Karpas-422 (cell line): ENCODE data around the gene VEZT. TPM values are rescaled to one million over a fixed set of nuclear protein-coding genes. Genes with fewer than 3 reads are reported as not detected.
A peak's percentile ranks its signal among the peaks of the same experiment; 100 is the strongest.
"Not testable (repeated sequence)": the region's sequence is repeated elsewhere in the genome, so short reads cannot be mapped to it uniquely, and the experiment has no call there.

Experiments used
- DNase-seq: peaks from one replicate; pipeline ENCODE4 v3.0.0-alpha.2; 2015
- H2AFZ ChIP-seq: fragments of 200-600 bp; sonication (generic); 2 replicates; pipeline ENCODE4 v1.6.1; 2014; ENCODE audit warnings: antibody characterized with exemption, low read length, mixed read lengths
- H3K27ac ChIP-seq: fragments of 200-600 bp; sonication (generic); 2 replicates; pipeline ENCODE4 v1.5.1; 2014; ENCODE audit warnings: mild to moderate bottlenecking, low read length, moderate library complexity
- H3K27me3 ChIP-seq: fragments of 200-600 bp; sonication (generic); 2 replicates; pipeline ENCODE4 v1.6.1; 2014; ENCODE audit warnings: low read length, mixed read lengths
- H3K36me3 ChIP-seq: fragments of 200-600 bp; sonication (generic); 2 replicates; pipeline ENCODE4 v1.6.1; 2014; ENCODE audit warnings: low read length, mixed read lengths; ENCODE audit not compliant: insufficient read depth
- H3K4me1 ChIP-seq: fragments of 200-600 bp; sonication (generic); 2 replicates; pipeline ENCODE4 v1.6.1; 2014; ENCODE audit warnings: mild to moderate bottlenecking, low read length, mixed read lengths
- H3K4me2 ChIP-seq: fragments of 200-600 bp; sonication (generic); 2 replicates; pipeline ENCODE4 v1.6.1; 2014; ENCODE audit warnings: low read length, low read depth, mild to moderate bottlenecking; ENCODE audit not compliant: poor library complexity, severe bottlenecking
- H3K4me3 ChIP-seq: fragments of 200-600 bp; sonication (generic); 2 replicates; pipeline ENCODE4 v1.5.1; 2014; ENCODE audit warnings: mild to moderate bottlenecking, antibody characterized with exemption, low read length, mixed read lengths
- H3K79me2 ChIP-seq: fragments of 200-600 bp; sonication (generic); 2 replicates; pipeline ENCODE4 v1.6.1; 2014; ENCODE audit warnings: mild to moderate bottlenecking, low read length, mixed read lengths
- H3K9ac ChIP-seq: fragments of 200-600 bp; sonication (generic); 2 replicates; pipeline ENCODE4 v1.6.0; 2014; ENCODE audit warnings: low read length
- H3K9me2 ChIP-seq: fragments of 200-600 bp; sonication (generic), shearing (Covaris generic); replicated peaks from 2 replicates; pipeline ENCODE4 v1.6.0; 2014; ENCODE audit warnings: mild to moderate bottlenecking, low read length, moderate library complexity; ENCODE audit not compliant: insufficient read depth
- H3K9me3 ChIP-seq: fragments of 300-700, 200-600 bp; sonication (generic); 2 replicates; pipeline ENCODE4 v1.6.1; 2014; ENCODE audit warnings: low read length, mixed read lengths
- H4K20me1 ChIP-seq: fragments of 200-600 bp; sonication (generic); 2 replicates; pipeline ENCODE4 v1.6.1; 2014; ENCODE audit warnings: mild to moderate bottlenecking, antibody characterized with exemption, low read length, low read depth; ENCODE audit not compliant: insufficient read depth
- total RNA-seq: library from RNA; depleted of rRNA; stranded (reverse); fragments of >200 nt; shearing (Covaris generic); gene quantifications from 2 replicates; pipeline ENCODE4 v1.2.3, GENCODE V29; 2014; ENCODE audit warnings: low replicate concordance

VEZT gene
- total RNA-seq, 1 experiment from 2014 or later: 169 TPM

DNA sequence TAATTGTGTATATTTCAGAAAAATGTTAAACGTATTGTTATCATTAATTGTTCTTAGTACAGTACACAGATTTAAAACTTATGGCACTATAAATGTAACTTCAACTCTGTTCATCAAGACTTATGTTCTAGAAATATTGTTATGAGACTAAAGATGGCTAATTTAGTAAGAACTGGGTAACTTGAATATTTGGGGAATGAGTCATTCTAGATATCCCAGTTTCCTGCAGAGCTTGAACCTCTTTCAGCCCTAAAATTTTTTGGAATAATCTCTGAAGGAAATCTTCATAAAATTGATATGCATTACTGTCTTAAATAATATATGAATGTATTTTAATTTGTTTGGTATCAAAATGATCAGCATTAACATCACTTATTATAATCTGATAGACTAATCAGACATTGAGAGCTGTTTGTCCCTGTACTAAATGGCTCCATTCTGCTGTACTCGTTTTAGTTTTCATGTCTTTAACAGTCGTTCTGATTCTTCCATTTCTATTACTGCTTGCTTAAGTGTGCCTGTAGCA is 87.1 kb downstream of the VEZT start:
- Histone ChIP-seq H3K4me2 (no peak overlapping the region), H3K4me1 (no peaks in the 10 kb centered on the region)
- no peak for DNase-seq

DNA sequence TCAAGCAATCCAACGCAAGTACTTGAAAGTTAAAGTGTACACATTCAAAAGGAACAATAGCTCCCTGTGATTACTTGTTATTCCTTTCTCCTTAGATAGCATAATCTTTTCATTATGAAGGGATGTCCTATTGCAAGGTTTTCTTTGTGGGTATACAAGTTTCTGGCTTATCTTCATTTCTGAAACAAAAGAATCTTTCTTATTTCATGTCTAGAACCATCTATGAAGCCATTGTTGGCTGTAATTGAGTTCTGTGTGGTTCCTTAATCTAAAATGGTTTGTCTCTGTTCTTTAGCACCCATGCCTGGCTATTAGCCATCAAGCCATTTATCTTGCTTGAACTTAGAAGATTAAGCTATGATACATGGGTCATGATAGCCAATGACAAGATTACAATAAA is 95.0 kb downstream of the VEZT start:
- Histone ChIP-seq H3K36me3 (peaks cover 25% of the 10 kb centered on the region; the same call in 1 of the 2 replicates), H3K9me3 (no peaks in the 10 kb centered on the region), H2AFZ (no peak overlapping the region), H3K27me3 (no peaks in the 10 kb centered on the region), H3K9me2 (no peaks in the 10 kb centered on the region), H3K9ac (no peak overlapping the region), H3K79me2 (no peaks in the 10 kb centered on the region), H4K20me1 (no peaks in the 10 kb centered on the region), H3K4me2 (no peak overlapping the region), H3K4me1 (no peaks in the 10 kb centered on the region), H3K4me3 (no peak overlapping the region), H3K27ac (0 out of 2 replicates have a peak overlapping the region, but pooled peaks have one; percentile 10)
- no peak for DNase-seq

More for the DNA sequence above, 87.1 kb downstream of the VEZT start:
- peaks cover 78% of the 10 kb centered on the region for H3K36me3 ChIP-seq
- H3K79me2 ChIP-seq: peaks cover 13% of the 10 kb centered on the region; the same call in 1 of the 2 replicates
- no peak overlapping the region for H3K4me3 ChIP-seq
- no peak overlapping the region for H3K9ac ChIP-seq
- no peaks in the 10 kb centered on the region for H3K27me3 ChIP-seq
- no peaks in the 10 kb centered on the region for H4K20me1 ChIP-seq
- H3K9me3 ChIP-seq: no peaks in the 10 kb centered on the region
- H2AFZ ChIP-seq: no peak overlapping the region
- no peak overlapping the region for H3K27ac ChIP-seq
- no peaks in the 10 kb centered on the region for H3K9me2 ChIP-seq

DNA sequence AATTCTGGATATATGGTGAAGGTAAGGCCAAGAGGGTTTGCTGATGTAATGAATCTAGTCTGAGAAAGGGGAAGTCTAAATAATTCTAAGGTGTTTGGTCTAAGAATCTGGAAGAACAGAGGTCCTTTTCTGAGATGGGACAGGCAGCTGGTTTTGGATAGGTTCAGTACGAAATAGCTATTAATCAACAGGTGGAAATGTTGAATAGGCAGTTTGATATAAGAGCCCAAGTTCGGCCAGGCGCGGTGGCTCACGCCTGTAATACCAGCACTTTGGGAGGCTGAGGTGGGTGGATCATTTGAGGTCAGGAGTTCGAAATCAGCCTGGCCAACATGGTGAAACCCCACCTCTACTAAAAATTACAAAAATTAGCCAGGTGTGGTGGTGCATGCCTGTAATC is 97.1 kb downstream of the VEZT start:
- H3K36me3 ChIP-seq, H3K9me3 ChIP-seq, H3K9ac ChIP-seq, H2AFZ ChIP-seq, H4K20me1 ChIP-seq, H3K79me2 ChIP-seq, H3K4me2 ChIP-seq, H3K9me2 ChIP-seq, H3K4me1 ChIP-seq, H3K27ac ChIP-seq, H3K27me3 ChIP-seq, H3K4me3 ChIP-seq, DNase-seq: not testable (repeated sequence)

DNA sequence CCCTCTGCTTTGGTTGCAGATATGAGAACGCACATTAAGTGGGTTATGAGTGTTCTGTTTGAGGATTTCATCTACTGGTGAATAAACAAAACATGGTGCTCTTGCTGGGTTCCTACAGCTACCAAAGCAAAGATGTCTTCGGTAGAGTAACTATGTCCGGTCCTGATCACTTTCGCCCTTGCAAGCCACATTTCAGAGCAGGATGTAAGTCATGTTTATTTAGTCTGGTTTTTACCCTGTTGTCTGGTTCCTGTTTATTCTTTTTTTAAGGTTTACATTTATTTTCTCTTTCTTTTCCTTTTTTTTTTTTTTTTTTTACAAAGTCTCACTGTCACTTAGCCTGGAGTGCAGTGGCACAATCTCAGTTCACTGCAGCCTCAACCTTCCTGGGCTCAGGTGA is 99.2 kb downstream of the VEZT start:
- no peak for DNase-seq
- Histone ChIP-seq H3K9ac (no peak overlapping the region), H3K4me3 (no peak overlapping the region), H3K9me2 (no peaks in the 10 kb centered on the region), H3K79me2 (no peaks in the 10 kb centered on the region), H3K9me3 (no peaks in the 10 kb centered on the region), H3K27me3 (no peaks in the 10 kb centered on the region), H3K27ac (no peak overlapping the region), H3K4me2 (no peak overlapping the region), H2AFZ (no peak overlapping the region), H4K20me1 (no peaks in the 10 kb centered on the region), H3K36me3 (no peaks in the 10 kb centered on the region), H3K4me1 (peaks cover 4% of the 10 kb centered on the region)

DNA sequence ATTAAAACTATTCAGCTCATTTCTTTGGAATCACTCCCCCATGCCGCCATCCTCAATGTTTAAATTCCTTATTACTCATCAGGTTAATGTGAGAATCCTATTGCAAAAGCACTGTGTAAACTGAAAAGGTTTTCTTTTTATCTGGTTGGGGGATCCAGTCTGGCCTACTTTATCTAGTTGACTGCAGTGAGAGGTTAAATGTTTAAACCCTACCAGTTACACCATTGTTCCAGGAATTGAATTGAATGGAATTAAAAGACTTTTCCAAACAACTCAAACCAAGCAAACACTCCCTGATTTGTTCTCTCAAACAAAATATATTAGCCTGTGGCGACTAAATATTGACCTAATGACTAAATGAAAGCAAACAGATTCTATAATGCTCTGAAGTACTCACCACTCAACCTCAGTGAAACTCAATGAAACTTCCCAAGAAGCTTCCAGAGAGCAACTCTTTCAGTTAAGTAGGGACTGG is 100.5 kb downstream of the VEZT start:
- Histone ChIP-seq H3K9me2 (no peaks in the 10 kb centered on the region), H3K9ac (no peak overlapping the region), H3K79me2 (no peaks in the 10 kb centered on the region), H2AFZ (no peak overlapping the region), H3K27ac (no peak overlapping the region), H4K20me1 (no peaks in the 10 kb centered on the region), H3K4me1 (peaks cover 10% of the 10 kb centered on the region), H3K27me3 (no peaks in the 10 kb centered on the region), H3K4me2 (no peak overlapping the region), H3K9me3 (no peaks in the 10 kb centered on the region), H3K4me3 (no peak overlapping the region), H3K36me3 (no peaks in the 10 kb centered on the region)
- DNase-seq: no peak

DNA sequence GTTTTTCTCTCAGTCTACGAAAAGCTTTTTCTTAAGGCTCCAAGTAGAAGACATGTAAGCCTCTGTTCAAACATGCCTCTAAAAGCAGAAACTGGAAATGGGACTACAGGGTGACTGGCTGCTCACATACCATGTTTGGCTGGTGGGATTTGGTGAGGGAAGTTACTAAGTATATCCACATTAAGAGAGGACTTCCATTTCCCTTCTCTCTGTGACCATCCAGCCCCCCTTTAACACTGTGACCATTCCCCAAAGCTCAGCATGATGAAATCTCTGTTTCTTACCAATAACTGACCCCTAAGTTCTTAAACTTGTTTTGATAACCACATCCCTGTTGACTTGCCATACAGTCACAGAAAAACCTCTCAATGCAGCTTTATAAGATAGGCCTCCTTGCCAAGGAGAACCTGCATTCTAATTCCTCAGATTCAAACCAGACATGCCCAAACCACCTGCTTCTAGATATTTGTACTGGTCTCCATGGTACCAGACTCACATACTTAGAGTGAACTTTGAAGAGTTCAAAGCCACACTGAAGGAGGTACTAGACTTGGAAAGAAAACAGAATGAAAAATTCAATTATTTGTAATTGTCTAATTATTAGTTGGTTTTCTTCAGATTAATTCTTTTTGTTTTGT is 102.2 kb downstream of the VEZT start:
- Histone ChIP-seq H3K36me3 (no peaks in the 10 kb centered on the region), H3K4me1 (peaks cover 10% of the 10 kb centered on the region), H3K9ac (no peak overlapping the region), H3K9me3 (no peaks in the 10 kb centered on the region), H3K79me2 (no peaks in the 10 kb centered on the region), H3K27me3 (no peaks in the 10 kb centered on the region), H3K9me2 (no peaks in the 10 kb centered on the region), H2AFZ (no peak overlapping the region), H3K27ac (no peak overlapping the region), H3K4me2 (no peak overlapping the region), H4K20me1 (no peaks in the 10 kb centered on the region), H3K4me3 (no peak overlapping the region)
- DNase-seq: no peak

DNA sequence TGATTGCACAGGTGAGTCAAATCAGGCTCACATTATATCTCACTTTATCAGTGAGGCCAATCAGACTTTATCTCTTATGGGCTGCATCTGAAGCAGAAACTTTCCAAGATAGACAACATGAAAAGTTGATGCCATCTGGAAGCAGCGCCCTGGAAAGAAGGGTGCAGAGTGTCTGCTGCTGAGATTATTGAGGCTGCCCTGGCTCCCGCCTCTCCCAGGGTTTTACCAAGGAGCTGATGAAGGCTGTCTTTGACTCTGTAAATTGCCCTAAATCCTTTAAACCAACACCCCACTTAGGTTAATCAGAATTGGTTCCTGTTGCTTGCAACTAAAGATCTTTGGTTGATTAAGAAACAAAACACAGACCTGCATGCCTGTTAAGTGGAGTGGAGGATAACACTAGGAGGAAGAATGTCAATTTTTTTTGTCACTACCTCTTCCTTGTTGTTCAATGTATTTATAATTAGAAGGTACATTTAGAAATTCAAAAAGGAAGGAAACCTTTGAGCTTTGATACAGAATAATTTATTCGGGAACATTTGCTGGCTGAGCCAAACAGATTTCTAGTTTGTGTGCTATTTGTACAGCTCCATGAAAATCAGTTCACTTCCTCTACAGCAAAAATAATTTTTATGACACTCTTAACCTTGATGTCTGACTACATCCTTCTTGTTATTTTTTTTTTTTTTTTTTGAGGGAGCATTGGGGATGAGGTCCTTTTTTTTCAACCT is 104.1 kb downstream of the VEZT start:
- Histone ChIP-seq H3K36me3 (no peaks in the 10 kb centered on the region), H3K9me3 (no peaks in the 10 kb centered on the region), H3K27me3 (no peaks in the 10 kb centered on the region), H3K4me1 (peaks cover 10% of the 10 kb centered on the region), H3K4me3 (no peak overlapping the region), H3K4me2 (no peak overlapping the region), H3K9ac (no peak overlapping the region), H3K79me2 (no peaks in the 10 kb centered on the region), H2AFZ (no peak overlapping the region), H3K9me2 (no peaks in the 10 kb centered on the region), H3K27ac (no peak overlapping the region), H4K20me1 (no peaks in the 10 kb centered on the region)
- no peak for DNase-seq

DNA sequence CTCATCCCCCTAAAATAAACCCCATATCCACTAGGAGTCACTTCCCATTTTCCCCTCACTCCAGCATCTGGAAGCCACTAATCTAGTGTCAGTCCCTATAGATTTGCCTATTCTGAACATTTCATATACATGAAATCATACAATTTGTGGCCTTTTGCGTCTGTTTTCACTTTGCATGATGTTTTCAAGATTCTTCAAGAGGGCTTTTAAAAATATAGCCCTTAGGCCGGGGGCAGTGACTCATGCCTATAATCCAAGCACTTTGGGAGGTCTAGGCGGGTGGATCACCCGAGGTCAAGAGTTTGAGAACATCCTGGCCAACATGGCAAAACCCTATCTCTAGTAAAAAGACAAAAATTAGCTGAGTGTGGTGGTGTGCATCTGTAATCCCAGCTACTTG is 104.7 kb downstream of the VEZT start:
- H3K79me2 ChIP-seq: no peaks in the 10 kb centered on the region

More for the DNA sequence above, 104.7 kb downstream of the VEZT start:
- Histone ChIP-seq H3K27ac (no peak overlapping the region), H3K9me2 (no peaks in the 10 kb centered on the region), H3K9ac (no peak overlapping the region), H3K27me3 (no peaks in the 10 kb centered on the region), H2AFZ (no peak overlapping the region), H3K4me2 (no peak overlapping the region), H4K20me1 (no peaks in the 10 kb centered on the region), H3K9me3 (no peaks in the 10 kb centered on the region), H3K4me3 (no peak overlapping the region), H3K36me3 (no peaks in the 10 kb centered on the region), H3K4me1 (peaks cover 10% of the 10 kb centered on the region)
- DNase-seq: no peak
